Measurements from ENCODE around the gene DEDD. TPM values are rescaled to one million over a fixed set of nuclear protein-coding genes. Genes with fewer than 3 reads are reported as not detected.

DEDD gene
- total RNA-seq, 1 experiment from 2014 or later = 32.8 TPM

DNA sequence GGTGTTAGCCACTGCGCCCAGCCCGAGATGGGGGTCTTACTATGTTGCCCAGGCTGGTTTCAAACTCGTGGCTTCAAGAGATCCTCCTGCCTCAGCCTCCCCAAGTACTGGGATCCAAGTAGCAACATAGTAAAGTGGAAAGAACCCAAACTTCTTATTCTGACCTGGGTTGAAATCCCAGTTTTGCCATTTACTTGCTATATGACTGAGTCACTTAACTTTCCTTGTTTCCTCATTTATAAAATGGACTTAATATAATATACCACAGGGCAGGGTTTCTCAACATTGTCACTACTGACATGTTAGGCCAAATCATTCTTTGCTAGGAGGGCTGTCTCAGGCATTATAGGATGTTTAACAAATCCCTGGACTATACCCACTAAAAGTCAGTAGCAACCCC is 21.4 kb downstream of the DEDD start:
- CTCF ChIA-PET = no interaction called here
- no peak overlapping the region for H3K4me3 ChIP-seq (replicated peaks in 1 of 2; ENCODE audit: low read depth in 1 of 2, low read length in 2 of 2)
- H3K4me1 ChIP-seq (ENCODE audit: control insufficient read depth in 1 of 2, insufficient read depth in 2 of 2, low read length in 2 of 2) = peaks cover 18 to 31% of the 10 kb centered on the region in 2 experiments
- H3K9me2 ChIP-seq (ENCODE audit: insufficient read depth) = no peaks in the 10 kb centered on the region
- H3K9ac ChIP-seq (ENCODE audit: low read length) = no peak overlapping the region
- peaks cover 99% of the 10 kb centered on the region for H3K79me2 ChIP-seq (ENCODE audit: insufficient read depth, low read length)
- RAD21 ChIA-PET (ENCODE audit: low non-redundant PET in 1 of 2, low total read pairs in 2 of 2, uncharacterized antibody in 2 of 2, unreplicated experiment in 2 of 2) = no interaction called here
- H3K27ac ChIP-seq (ENCODE audit: low read depth, low read length) = no peak overlapping the region
- DNase-seq (ENCODE audit: low read depth, low spot score) (no peak), ATAC-seq (no peak)
- H3K9me3 ChIP-seq (ENCODE audit: control insufficient read depth in 1 of 2, insufficient read depth in 1 of 2, low read depth in 1 of 2, low read length in 2 of 2) = no peaks in the 10 kb centered on the region
- no TSS peak for BruUV-seq (replicated peaks)
- H3K36me3 ChIP-seq (ENCODE audit: control insufficient read depth in 1 of 2, insufficient read depth in 2 of 2, low read length in 2 of 2) = peaks cover 2 to 25% of the 10 kb centered on the region in 2 experiments; a peak in 1 of 4 replicates
- H3K4me2 ChIP-seq (ENCODE audit: low read length) = no peak overlapping the region
- TF ChIP-seq SP1 (IDR thresholded peaks at IDR 0.05; ENCODE audit: low read depth) (no peak), CBX3 (IDR thresholded peaks at IDR 0.05; ENCODE audit: low read depth) (no peak), SIN3A (IDR thresholded peaks at IDR 0.05; ENCODE audit: low read depth) (no peak), POLR2A (IDR thresholded peaks at IDR 0.05; ENCODE audit: borderline replicate concordance, extremely low read depth, insufficient read depth, insufficient read length) (no peak), EGR1 (IDR thresholded peaks at IDR 0.05; ENCODE audit: low read depth) (no peak)
- no peaks in the 10 kb centered on the region for H3K27me3 ChIP-seq (ENCODE audit: insufficient read depth, low read length)
- intact Hi-C loops (cut with micrococcal nuclease) = no loop called here
- POLR2A ChIA-PET = no interaction called here
- H4K20me1 ChIP-seq (ENCODE audit: insufficient read depth) = peaks cover 20% of the 10 kb centered on the region; the same call in 1 of the 2 replicates
- no peak overlapping the region for H2AFZ ChIP-seq (ENCODE audit: low read depth, low read length, poor library complexity, severe bottlenecking)

GRCh38 chr1:161106431-161106830 is 26.0 kb downstream of the DEDD start:
- Histone ChIP-seq H3K4me1 (ENCODE audit: control insufficient read depth in 1 of 2, insufficient read depth in 2 of 2, low read length in 2 of 2) (peaks cover 0 to 3% of the 10 kb centered on the region in 2 experiments; a peak in 2 of 4 replicates), H3K9me2 (ENCODE audit: insufficient read depth) (no peaks in the 10 kb centered on the region), H3K79me2 (ENCODE audit: insufficient read depth, low read length) (peaks cover 99% of the 10 kb centered on the region), H3K27me3 (ENCODE audit: insufficient read depth, low read length) (no peaks in the 10 kb centered on the region), H3K9ac (ENCODE audit: low read length) (no peak overlapping the region), H2AFZ (ENCODE audit: low read depth, low read length, poor library complexity, severe bottlenecking) (no peak overlapping the region), H4K20me1 (ENCODE audit: insufficient read depth) (peaks cover 14% of the 10 kb centered on the region; the same call in 1 of the 2 replicates), H3K27ac (ENCODE audit: low read depth, low read length) (no peak overlapping the region), H3K4me2 (ENCODE audit: low read length) (no peak overlapping the region), H3K9me3 (ENCODE audit: control insufficient read depth in 1 of 2, insufficient read depth in 1 of 2, low read depth in 1 of 2, low read length in 2 of 2) (no peaks in the 10 kb centered on the region), H3K36me3 (ENCODE audit: control insufficient read depth in 1 of 2, insufficient read depth in 2 of 2, low read length in 2 of 2) (peaks cover 4 to 37% of the 10 kb centered on the region in 2 experiments; a peak in 2 of 4 replicates), H3K4me3 (replicated peaks in 1 of 2; ENCODE audit: low read depth in 1 of 2, low read length in 2 of 2) (no peak overlapping the region)
- ChIA-PET RAD21 (ENCODE audit: low non-redundant PET in 1 of 2, low total read pairs in 2 of 2, uncharacterized antibody in 2 of 2, unreplicated experiment in 2 of 2) (no interaction called here), POLR2A (no interaction called here), CTCF (interaction anchor here (1.1 kb wide), 1 partner anchor 8 kb away, joined by 4 read pairs; the partner anchor contains the start of gene KLHDC9)
- BruUV-seq (replicated peaks) = no TSS peak
- intact Hi-C loops (cut with micrococcal nuclease) = no loop called here
- no peak for DNase-seq (ENCODE audit: low read depth, low spot score)
- no peak for ATAC-seq
- TF ChIP-seq RAD21 (IDR thresholded peaks at IDR 0.05; ENCODE audit: low read depth) (no peak), ZFX (IDR thresholded peaks at IDR 0.05) (no peak), JUND (IDR thresholded peaks at IDR 0.05) (no peak), ZBTB33 (IDR thresholded peaks at IDR 0.05; ENCODE audit: extremely low read depth, insufficient replicate concordance, low read length) (no peak), ELF1 (IDR thresholded peaks at IDR 0.05; ENCODE audit: borderline replicate concordance, low read depth) (no peak), POLR2A (IDR thresholded peaks at IDR 0.05; ENCODE audit: borderline replicate concordance, extremely low read depth, insufficient read depth, insufficient read length) (no peak), CTCF (IDR thresholded peaks at IDR 0.05 in 2 of 3, conservative IDR thresholded peaks at IDR 0.05 in 1 of 3; ENCODE audit: borderline replicate concordance in 1 of 3, insufficient read depth in 1 of 3, low read depth in 2 of 3, low read length in 2 of 3) (no peak), EGR1 (IDR thresholded peaks at IDR 0.05; ENCODE audit: low read depth) (no peak), CEBPB (IDR thresholded peaks at IDR 0.05; ENCODE audit: low read depth) (no peak), TCF7L2 (IDR thresholded peaks at IDR 0.05; ENCODE audit: borderline replicate concordance, extremely low read depth, insufficient read depth, insufficient read length) (no peak), CBX3 (IDR thresholded peaks at IDR 0.05; ENCODE audit: low read depth) (no peak), SIN3A (IDR thresholded peaks at IDR 0.05; ENCODE audit: low read depth) (no peak), YY1 (IDR thresholded peaks at IDR 0.05; ENCODE audit: extremely low read depth, insufficient replicate concordance, low read depth, low read length) (no peak), SRF (IDR thresholded peaks at IDR 0.05; ENCODE audit: low read depth) (no peak), POLR2AphosphoS5 (IDR thresholded peaks at IDR 0.05; ENCODE audit: low read depth, low read length) (no peak), ATF3 (IDR thresholded peaks at IDR 0.05) (no peak)

Measured in HCT116 (cell line).